ENCODE data around the gene FOXE1. TPM values are rescaled to one million over a fixed set of nuclear protein-coding genes. Genes with fewer than 3 reads are reported as not detected.

The FOXE1 gene
- total RNA-seq, 1 experiment from 2014 or later = not detected

DNA sequence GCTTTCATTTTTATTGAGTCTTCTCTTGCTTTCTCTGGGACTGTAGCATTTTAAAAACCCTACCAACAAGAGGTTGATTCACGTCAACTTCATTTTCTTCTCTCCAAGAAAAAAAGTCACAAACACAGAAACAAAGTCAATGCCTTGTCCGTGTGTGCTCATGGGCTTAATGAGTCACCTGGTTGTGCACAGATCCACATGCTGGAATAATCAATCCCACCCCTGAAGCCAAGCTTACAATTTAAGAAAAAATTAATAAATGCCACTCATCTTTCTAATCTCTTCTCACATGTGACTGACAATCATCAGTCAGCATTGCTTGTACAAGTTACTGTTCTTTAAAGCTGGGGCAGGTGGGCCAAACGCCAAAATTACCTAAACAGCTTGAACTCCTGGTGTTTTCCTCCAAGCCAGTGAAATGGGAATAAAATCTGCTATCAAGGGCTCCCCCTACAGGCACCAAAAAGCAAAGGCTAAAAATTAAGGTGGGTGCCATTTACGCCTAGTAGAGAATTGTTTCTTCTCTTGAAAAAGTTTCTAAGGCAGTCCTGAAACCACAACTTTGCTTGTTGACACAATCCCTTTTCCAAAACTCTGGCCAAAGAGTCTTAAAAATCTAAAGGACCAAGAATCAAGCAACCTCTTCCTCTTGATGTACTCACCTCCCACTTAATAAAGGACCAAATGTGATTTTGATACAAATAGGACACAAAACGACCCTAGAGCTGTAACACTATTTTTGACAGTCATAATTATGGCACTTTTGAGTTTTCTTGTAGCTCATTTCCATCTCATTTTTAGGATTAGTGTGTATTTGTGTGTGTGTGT is 47.9 kb downstream of the FOXE1 start:
- in situ Hi-C loops (cut with HindIII; ENCODE audit: low sequenced_read_pairs) = no loop called here
- DNase-seq (ENCODE audit: low spot score) = peak; percentile 81

DNA sequence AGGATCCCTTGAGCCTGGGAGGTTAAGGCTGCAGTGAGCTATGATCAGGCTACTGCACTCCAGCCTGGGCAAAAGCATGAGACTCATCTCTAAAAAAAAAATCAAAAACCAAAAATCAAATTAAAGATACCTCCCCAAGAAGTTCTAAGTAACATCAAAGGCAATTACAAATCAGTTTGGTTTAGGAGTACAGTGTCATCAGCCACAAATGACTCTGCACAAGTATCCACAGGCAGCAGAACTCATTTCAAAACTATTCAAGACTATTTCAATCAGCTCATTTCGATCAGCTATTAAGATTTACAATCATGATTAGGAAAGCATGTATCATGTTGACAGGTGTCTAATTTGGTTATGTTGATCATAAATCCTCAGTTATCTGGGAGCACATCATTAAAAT is 50.2 kb downstream of the FOXE1 start:
- in situ Hi-C loops (cut with HindIII; ENCODE audit: low sequenced_read_pairs) = no loop called here
- no peak for DNase-seq (ENCODE audit: low spot score)

DNA sequence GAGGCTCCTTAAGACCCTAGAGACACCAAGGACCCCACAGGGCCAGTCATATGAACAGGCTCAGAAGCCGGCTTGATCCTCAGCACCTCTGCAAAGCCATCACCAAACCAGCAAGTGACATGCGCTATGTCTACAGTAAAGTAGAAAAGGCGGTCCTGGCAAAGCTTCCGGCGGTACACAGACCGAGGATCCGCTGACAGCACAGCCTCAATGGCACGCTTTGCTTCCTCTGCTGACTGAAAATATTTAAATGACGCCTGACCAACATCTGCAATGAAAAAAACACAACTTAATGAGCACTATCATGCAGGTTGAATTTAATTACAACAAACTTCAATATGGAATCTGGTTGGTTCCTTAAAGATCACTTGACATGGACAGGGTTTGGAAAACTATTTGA is 51.7 kb downstream of the FOXE1 start:
- no peak for DNase-seq (ENCODE audit: low spot score)
- in situ Hi-C loops (cut with HindIII; ENCODE audit: low sequenced_read_pairs) = no loop called here

GRCh38 chr9:97905228-97905627 is 52.2 kb downstream of the FOXE1 start:
- in situ Hi-C loops (cut with HindIII; ENCODE audit: low sequenced_read_pairs) = no loop called here
- no peak for DNase-seq (ENCODE audit: low spot score)

Other genes with a start within 250 kb of the FOXE1 start
- gene TSTD2, start 219.9 kb upstream of the FOXE1 start, total RNA-seq (2014; rRNA removed; shearing (Covaris generic)) = 6.4 and 11.0 TPM in 2 replicates
- gene NCBP1, start 219.4 kb upstream of the FOXE1 start, total RNA-seq (2014; rRNA removed; shearing (Covaris generic)) = 34.5 and 45.5 TPM in 2 replicates
- gene XPA, start 155.9 kb upstream of the FOXE1 start, total RNA-seq (2014; rRNA removed; shearing (Covaris generic)) = 7.9 and 11.4 TPM in 2 replicates
- 15.1 and 15.6 TPM in 2 replicates for gene TRMO, start 69.3 kb downstream of the FOXE1 start, total RNA-seq (2014; rRNA removed; shearing (Covaris generic))
- not detected in 2 replicates for gene HEMGN, start 84.9 kb downstream of the FOXE1 start, total RNA-seq (2014; rRNA removed; shearing (Covaris generic))
- gene ANP32B, start 130.1 kb downstream of the FOXE1 start, total RNA-seq (2014; rRNA removed; shearing (Covaris generic)) = 8.4 and 10.2 TPM in 2 replicates
- gene NANS, start 203.5 kb downstream of the FOXE1 start, total RNA-seq (2014; rRNA removed; shearing (Covaris generic)) = 122 and 147 TPM in 2 replicates